Stimulated activated CD4-positive, alpha-beta T cell treated with anti-CD3 and anti-CD28 coated beads, Interleukin-12 subunit alpha, Interleukin-12 subunit beta, amount 100 ng/mL, for 48 hours (primary cell): ENCODE data around the gene UBE2QL1.
A peak's percentile ranks its signal among the peaks of the same experiment; 100 is the strongest.
"Not testable (repeated sequence)": the region's sequence is repeated elsewhere in the genome, so short reads cannot be mapped to it uniquely, and the experiment has no call there.

Source experiments
- DNase-seq, 3 donors: peaks; one replicate each; pipeline ENCODE4 v3.0.0-alpha.2; 2020; ENCODE audit warnings: low read depth in 2 of 3, low spot score in 1 of 3

The UBE2QL1 gene

DNA sequence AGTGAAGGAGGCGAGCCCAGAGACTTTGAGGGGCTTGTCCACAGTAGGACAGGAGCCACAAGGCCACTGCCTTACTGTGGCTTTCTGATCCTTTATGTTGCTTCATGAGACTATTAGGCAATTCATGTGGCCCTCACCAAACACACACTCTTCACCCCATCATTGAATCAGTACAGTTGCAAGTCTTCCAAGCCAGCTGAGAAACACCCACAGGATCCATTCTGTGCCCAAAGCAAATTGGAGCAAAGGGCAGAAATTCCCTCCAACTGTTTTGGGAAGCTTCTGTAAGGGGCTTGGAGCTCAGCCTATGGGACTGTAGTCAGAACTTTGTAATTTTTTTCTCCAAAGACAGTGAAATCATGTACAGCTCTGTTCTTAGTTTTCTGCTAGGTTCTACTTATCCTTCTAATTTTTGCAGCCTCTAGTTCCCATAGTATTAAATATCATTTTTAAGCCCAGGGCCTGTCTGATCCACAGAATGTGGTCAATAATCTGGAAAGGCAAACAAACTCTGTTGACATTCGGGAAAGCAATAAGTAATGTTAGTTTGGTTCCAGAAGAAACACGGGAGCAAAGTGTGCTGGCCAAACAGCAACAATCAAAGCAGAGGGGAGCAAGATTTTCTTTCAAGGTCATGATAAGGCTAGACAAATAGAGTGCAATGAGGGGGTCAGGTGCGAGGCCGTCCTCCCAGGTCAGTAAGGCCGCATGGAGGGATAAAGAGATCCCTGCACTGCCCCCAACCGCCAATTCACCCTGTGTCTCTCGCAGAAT is 47.0 kb downstream of the UBE2QL1 start:
- DNase-seq, result no peak

DNA sequence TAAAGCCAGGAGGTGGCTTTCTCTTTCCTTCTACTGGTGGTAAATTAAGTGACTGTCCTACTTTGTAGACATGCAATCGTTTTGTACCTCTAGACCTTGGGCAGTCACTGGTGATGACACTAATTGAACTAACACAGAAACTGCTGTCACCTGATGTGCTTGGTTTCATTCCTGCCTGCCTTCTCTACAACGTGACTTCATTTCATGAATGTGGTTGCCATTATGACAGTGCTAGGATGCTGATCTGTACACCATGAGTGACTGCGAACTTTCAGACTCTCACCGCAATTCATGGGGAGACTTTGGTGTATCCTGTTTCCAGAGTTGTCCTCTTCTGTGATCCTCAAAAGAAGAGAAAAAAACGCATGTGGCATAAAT is 47.5 kb downstream of the UBE2QL1 start:
- peak in 1 of 3 donors; percentile 10 for DNase-seq

DNA sequence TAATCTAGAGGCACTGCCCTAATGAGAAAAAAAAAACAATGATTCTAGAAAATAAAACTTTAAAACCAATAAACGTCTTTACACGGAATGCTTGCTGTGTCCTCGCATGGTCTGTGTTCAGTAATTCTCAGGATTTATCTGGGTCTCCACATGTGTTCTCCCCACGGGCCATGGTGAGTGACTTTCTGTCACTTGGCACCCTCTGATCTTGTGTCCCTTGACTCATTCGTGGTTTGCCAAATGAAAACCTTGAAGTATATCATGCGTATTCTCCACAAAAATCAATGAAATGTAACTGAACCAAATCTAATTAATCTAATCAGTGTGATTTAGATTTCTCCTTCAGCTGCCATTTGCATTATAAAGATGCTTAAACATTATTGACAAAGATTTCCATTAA is 48.0 kb downstream of the UBE2QL1 start:
- no peak for DNase-seq

DNA sequence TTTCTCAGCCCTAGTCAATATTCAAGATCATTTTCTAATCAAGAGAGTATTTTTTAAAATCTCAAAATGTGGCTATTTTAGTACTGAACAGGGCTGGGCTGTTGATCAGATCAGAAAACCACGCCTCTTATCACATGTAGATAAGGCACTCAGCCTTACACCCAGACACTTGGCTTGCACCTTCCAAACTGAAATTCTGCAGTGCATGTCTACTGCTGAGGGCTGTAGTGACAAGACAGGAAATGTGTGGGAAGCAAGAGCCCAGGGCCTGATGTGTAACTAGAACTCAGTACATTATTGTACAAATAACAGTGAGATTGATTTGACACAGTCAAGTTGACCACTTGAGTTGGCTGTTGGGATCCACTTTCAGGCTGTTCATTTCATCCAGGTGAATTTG is 48.6 kb downstream of the UBE2QL1 start:
- no peak for DNase-seq

DNA sequence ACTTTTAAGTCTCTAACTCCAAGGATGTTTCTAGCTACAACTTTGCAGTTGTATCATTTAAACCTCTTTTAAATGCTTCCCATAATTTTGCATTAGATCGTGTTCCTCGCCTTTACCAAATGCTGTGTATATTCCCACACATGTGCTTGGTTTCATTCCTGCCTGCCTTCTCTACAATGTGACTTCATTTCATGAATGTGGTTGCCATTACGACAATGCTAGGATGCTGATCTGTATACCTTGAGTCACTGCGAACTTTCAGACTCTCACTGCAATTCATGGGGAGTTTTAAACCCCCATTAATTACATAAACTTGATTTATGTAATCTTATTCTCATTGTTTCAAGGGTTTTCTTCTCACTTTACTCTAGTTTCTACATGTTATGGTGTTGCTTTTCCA is 50.3 kb downstream of the UBE2QL1 start:
- DNase-seq, result no peak

DNA sequence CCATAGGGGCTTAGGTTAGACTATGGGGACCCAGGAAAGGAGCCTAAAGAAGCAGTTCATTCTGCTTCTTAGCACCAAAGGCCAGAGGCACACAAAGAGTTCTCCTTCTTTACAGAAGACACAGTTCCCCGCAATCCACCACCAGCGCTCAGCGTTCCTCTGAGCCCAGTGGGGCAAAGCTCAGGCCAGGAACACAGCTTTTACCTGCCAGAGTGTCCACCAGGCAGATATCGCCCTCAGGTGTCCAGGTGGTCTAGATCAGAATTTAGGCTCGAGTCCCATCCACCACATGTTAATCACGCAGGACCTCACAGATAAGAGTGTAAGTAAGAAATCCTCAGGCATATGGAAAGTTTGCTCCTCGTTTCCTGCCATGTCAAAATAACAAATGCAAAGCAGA is 53.0 kb downstream of the UBE2QL1 start:
- DNase-seq, result no peak

DNA sequence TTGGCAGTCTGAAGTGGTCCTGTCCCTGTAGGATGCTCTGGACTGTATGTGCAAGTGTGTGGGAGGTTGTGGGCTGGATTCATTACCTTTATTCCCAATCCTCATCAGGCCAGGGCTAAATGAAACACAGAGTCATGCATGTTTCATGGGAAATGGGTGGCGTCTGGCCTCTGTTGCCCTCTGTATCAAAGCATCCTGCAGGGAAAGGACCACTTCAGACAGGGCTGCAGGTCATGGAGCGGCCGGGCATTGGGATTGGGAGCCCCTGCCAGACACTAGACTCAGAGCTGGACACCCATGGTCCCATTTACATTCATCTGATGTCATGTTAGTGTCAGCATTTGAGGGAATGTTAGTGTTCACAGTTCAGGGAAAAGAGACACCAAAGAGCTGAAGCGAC is 53.8 kb downstream of the UBE2QL1 start:
- no peak for DNase-seq

DNA sequence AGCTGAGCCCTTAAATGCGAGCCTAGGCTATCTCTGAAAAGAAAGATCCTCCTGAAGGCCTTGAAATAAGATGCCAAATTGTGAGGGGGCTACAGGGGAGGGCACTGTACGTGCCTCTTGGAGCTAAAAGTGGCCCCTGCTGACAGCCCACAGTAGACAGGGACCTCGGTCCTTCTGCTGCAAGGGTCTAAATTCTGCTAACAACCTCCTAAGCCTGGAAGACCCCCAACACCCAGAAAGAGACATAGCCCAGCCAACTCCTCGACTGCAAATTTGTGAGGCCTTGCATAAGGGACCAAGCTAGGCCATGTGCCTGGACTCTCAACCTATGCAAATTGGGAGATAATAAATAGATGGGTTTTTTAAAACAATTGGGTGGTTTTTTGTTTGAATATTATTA is 54.7 kb downstream of the UBE2QL1 start:
- DNase-seq, result no peak

DNA sequence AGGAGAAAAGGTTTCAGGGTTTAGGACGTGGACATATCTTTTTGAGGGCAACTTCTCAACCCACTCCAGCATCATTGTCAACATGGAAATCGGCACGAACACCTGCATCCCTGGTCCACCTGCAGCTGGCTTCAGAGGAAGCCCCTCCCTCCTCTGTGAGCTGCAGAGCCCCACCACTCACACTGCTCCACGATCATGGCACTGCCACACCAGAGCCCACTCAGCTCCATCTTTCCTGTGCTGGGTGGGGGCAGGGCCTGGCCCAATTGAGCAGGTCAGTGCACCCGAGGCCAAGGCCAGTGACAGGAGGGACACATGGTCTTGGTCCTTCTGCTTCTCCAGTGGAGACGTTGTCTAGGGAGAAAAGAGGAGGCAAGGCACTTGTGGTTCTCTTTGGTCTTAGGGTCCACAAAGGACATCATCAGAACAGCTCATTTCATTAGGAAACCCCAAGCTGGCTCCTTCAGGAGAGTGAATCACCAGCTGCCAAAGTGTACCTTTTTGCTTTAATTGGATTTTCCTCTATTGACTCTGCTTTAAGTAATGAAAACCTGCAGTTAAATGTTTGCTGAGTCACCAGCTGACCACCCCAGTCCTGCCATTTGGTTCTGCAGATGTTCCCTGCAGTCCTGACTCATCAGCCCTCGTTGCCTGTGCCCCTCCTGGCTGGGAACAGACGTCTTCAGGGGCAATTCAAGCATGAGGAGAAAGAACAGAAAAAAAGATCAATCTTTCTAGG is 56.2 kb downstream of the UBE2QL1 start:
- DNase-seq, result no peak

DNA sequence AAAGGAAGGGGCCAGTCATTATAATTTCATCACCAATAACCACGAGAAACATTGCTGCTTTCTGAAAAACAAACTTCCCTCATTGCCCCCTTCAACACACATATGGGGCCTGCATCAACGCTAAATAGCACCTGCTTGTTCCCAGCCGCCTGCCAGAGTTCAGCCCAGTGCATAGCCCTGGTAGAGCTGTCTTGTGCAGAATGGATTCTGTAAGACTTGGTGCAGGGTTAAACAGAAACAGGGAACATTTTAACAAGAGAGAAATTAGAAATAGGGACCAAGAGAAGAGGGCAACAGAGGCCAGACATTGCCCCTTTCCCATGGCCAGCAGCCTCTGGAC is 56.7 kb downstream of the UBE2QL1 start:
- DNase-seq, result no peak

DNA sequence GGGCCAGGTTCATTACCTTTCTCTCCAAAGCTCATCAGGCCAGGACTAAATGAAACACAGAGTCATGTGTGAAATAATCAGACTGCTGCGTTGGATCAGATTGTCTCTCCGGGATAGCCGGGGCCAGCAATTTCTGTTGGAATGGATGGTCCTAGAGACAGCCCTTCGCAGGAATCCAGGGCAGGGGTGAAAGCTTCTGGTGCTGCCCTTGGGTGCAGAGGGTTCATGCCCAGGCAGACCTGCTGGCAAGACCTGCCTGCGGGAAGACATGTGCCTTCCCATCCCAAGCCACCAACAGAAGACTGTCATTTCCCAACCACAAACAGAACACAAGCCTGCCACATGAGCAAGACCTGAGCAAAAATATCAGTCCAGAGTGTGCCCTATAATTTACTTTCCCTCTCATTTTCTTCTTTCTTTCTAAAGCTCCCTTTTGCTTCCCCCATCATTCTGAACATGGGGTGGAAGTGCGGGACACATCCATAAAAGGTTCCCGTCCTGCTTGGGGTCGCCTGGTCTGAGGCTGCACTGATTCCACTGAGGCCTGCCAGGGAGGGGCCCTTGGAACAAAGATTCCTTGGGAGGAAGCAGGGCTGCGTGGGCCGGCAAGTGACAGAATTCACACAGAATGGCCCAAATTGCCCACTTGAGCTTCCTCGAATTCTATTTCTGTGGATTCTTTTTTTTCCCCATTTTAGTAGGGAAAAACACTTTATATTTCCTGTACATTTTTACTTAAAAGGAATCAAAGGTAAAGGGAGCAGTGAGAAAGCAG is 57.3 kb downstream of the UBE2QL1 start:
- DNase-seq, result no peak

DNA sequence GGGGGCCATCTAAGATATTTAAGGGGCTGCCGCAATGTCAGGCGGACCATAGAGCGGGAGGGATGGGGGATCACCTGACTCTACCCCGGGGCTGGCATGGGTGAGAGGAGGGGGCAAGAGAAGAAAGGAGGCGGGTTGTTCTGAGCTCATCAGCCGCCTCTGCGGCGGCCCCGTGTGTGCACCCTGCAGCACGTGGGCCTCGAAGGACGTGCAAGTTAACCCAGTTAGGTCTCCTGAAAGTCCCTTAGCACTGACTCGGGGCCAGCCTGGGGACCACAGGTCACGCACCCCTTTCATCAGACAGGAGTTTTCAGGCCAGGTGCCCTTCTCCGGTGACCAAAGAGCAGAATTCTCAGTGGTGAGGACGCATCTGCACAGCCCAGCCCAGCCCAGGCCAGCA is 58.0 kb downstream of the UBE2QL1 start:
- no peak for DNase-seq

DNA sequence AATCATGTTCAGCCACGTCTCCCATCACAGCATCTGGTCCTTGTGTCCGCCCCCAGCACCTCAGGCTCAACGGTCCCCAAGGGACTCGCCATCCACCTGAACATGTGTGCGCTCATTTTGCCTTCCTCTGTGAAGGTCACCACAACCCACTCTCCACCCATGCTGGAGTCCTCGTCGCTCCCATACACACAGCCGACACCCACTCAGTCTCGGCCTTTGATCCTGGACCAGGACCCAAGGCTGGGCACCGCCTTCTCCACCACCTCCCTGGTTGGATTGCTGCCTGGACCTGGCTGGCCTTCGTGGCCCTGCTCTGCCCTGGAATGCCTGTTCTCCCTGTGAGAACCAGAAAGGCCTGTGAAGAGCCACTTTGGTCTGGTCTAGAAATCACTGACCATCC is 60.3 kb downstream of the UBE2QL1 start:
- no peak for DNase-seq

DNA sequence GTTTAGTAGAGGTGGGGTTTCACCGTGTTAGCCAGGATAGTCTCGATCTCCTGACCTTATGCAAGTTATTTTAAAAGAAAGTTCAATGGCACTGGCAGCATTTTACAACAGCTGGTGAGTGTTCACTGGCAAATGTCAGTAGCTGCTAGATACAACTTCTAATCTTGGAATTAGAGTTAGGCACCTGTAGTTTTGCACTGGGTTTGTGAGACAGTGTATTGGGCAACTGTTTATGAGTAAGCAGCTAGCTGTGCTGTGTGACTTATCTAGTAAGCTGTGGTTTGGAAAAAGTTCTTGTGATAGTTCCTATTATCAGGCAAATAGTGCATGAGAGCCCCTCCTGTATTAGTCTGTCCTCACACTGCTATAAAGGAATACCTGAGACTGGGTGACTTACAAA is 61.5 kb downstream of the UBE2QL1 start:
- no peak for DNase-seq

DNA sequence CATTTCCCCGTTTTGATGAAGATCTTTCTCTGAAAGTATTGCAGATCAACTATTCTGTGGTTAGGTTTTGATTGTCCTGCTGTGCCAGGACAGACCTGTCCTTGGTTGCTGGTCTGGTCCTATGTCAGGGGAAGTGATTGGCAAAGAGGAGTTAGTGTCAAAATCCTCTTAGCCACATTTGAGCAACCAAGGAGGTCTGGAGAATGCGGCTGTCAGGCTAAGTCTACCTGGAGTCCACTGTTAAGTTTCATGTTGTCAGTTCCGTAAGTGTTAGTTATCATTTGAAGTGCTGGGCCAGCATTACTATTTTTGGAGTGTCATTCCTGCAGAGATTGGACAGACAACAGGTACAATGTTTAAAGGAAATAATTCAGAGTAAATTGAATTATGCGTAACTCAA is 62.3 kb downstream of the UBE2QL1 start:
- DNase-seq, result no peak

DNA sequence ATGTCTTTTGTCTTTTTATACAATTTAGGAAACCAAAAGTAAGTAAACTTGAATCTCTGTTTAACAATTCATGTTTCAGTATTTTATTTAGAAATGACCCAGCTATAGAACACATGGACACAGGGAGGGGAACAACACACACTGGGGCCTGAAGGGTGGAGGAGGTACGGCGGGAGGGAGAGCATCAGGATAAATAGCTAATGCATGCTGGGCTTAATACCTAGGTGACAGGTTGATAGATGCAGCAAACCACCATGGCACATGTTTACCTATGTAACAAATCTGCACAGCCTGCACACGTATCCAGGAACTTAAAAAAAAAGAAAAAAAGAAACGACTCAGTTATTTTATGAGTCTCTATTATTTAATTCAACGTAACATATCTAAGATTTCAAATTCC is 67.2 kb downstream of the UBE2QL1 start:
- DNase-seq, result not testable (repeated sequence)

DNA sequence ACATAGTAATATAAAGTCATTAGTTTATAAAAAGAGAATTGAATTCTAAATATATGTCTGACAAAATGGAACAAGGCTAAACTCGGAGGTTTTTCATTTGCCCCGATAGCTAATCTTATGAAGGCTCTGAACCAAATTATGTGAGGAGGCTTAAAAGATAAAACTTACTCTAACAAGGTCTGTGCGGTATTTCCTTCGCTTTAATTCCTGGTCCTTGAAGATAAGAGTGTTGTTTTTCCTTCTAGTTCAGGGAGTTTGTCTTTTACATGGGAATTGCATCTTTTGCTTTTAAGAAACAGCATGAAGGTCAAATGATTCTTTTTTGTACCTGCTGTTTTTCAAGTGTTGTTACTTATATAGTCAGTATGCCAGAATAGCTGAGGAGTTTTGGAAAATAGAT is 68.2 kb downstream of the UBE2QL1 start:
- no peak for DNase-seq

DNA sequence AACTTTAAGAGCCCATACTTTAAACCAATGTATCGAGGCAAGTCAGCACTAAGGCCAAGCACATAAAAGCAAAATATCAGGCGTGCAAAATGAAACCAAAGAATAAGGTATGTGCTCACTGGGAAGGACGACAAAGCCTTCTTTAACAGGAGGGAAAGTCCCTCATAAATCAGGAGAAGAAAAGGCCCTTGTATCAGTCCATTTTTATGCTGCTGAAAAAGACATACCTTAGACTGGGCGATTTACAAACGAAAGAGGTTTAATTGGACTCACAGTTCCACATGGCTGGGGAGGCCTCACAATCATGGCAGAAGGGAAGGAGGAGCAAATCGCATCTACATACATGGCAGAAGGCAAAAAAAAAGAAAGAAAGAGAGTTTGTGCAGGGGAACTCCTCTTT is 68.9 kb downstream of the UBE2QL1 start:
- no peak for DNase-seq

DNA sequence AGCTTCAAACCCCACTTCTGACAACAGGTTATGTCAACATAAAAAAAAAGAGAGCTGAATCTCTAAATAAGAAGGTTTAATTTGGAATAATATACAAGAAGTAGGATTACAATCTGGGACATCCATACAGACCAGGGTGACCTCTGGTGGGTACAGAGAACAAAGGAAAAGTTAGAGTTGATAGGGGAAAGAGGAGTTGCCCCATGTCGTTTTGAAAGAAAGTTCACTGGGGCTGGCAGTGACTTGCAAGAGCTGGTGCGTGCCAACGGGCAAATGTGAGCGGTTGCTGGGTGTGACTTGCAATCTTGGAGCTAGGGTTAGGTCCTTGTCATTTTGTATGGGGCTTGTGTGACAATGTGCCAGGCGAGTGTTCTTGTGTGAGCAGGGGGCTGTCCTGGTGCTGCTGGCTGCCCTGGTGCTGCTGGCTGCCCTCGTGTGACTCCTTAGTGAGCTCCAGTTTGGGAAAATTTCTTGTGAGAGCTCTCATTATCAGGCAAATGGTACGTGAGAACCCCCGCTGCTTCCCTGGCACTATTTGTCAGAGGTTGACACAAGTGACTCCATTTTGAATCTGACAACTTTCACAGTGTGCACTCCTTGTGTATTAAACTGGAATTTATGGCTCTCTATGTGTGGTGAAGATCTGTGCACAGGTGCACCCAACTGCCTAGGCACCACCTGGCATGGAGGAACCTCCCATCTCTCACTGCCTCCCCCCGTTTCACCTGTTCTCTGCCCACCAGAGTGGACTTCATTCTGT is 69.8 kb downstream of the UBE2QL1 start:
- DNase-seq, result no peak

DNA sequence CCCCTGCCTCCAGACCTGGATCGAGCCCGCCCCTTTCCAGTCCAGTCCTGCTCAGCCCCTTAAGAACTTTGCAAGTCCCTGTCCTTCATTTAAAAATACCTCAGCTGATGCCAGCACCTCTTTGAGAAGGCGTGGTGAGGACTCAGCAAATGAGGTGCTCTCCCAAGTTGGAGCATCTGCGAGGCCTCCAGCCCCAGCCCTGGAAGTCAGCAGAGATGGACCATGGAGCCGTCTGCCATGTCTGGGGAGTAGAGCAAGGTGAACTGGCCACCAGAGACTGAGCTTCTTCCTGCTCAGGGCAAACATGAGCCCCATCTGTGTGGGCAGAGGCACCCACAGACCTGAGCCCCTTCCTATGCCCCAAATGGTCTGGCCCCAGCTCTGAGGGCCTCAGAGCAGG is 71.5 kb downstream of the UBE2QL1 start:
- DNase-seq, result no peak

DNA sequence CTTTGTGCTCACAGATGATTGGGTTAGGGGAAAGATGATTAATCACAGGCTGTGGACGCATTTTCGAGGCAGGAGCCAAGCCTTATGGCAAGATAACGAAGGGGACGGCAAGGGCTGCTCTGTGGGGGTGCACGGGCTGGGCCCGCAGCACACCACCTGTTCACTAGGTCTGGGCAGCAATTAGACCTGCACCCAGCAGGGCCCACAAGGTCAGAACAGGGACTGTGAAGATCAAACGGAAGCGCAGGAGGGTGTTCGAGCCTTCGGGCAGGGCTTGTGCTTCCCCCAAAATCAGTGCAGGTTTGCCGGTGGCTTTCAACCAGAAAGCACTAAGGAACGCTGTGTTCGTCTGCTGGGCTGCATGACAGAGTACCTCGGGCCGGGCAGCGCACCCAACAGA is 73.7 kb downstream of the UBE2QL1 start:
- no peak for DNase-seq

DNA sequence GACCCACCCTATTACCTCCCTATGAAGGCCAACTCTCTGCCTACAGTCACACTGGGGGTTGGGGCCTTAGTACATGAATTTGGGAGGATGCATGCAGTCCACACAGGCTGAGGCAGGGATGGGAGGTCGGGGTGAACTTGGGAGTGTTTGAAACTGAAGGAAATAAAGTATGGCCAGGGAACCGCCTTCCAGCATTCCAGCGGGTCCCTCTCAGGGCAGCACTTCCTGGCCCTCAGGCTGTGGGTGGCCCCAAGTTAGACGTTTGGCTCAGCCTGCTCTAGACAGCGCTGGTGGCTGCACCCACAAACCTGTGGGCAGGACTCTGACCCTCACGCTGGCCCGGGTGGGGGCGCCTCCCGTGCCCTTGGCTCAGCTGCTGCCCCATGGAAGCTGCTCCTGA is 74.3 kb downstream of the UBE2QL1 start:
- DNase-seq, result no peak
